ENCODE results near the gene HOXD12. TPM values are rescaled to one million over a fixed set of nuclear protein-coding genes. Genes with fewer than 3 reads are reported as not detected.

HOXD12 gene
- polyA plus RNA-seq, 1 of the 3 experiments (the other 2 are of a cell fraction): not detected

GRCh38 chr2:176149481-176149938 is 49.9 kb downstream of the HOXD12 start:
- H3K27ac ChIP-seq (ENCODE audit: low read depth in 2 of 2, low read length in 1 of 2): no peak overlapping the region
- no peak overlapping the region for H3K4me2 ChIP-seq
- H4K20me1 ChIP-seq (ENCODE audit: insufficient read depth): no peaks in the 10 kb centered on the region
- H3K27me3 ChIP-seq (ENCODE audit: insufficient read depth): no peaks in the 10 kb centered on the region
- no peaks in the 10 kb centered on the region for H3K9me2 ChIP-seq
- no peak for DNase-seq
- H3K4me1 ChIP-seq (ENCODE audit: control insufficient read depth in 1 of 2, insufficient read depth in 2 of 2, low read depth in 1 of 2, low read length in 1 of 2): peaks cover 0 to 8% of the 10 kb centered on the region in 2 experiments; a peak in 1 of 4 replicates
- TF ChIP-seq MEF2A (IDR thresholded peaks at IDR 0.05; ENCODE audit: borderline replicate concordance, low read depth) (no peak), RCOR1 (IDR thresholded peaks at IDR 0.05; ENCODE audit: low read length) (no peak), IRF3 (IDR thresholded peaks at IDR 0.05; ENCODE audit: low read depth, low read length) (no peak), YY1 (IDR thresholded peaks at IDR 0.05; ENCODE audit: low read depth) (no peak), FOSL2 (IDR thresholded peaks at IDR 0.05; ENCODE audit: borderline replicate concordance, low read depth) (no peak), POLR2AphosphoS5 (IDR thresholded peaks at IDR 0.05; ENCODE audit: low read depth, low read length) (no peak), TAF1 (IDR thresholded peaks at IDR 0.05; ENCODE audit: borderline replicate concordance, low read depth, low read length) (no peak), SMC3 (IDR thresholded peaks at IDR 0.05; ENCODE audit: low read depth, low read length) (no peak), RAD21 (IDR thresholded peaks at IDR 0.05; ENCODE audit: low read length) (no peak), TCF12 (IDR thresholded peaks at IDR 0.05) (no peak), MXI1 (IDR thresholded peaks at IDR 0.05; ENCODE audit: low read depth, low read length) (no peak), SIN3A (IDR thresholded peaks at IDR 0.05; ENCODE audit: borderline replicate concordance, low read depth, low read length) (no peak), EP300 (IDR thresholded peaks at IDR 0.05; ENCODE audit: borderline replicate concordance in 1 of 2, low read depth in 1 of 2, low read length in 1 of 2) (no peak), NFIC (IDR thresholded peaks at IDR 0.05; ENCODE audit: borderline replicate concordance) (no peak)
- TF ChIP-seq, protein P1, sequence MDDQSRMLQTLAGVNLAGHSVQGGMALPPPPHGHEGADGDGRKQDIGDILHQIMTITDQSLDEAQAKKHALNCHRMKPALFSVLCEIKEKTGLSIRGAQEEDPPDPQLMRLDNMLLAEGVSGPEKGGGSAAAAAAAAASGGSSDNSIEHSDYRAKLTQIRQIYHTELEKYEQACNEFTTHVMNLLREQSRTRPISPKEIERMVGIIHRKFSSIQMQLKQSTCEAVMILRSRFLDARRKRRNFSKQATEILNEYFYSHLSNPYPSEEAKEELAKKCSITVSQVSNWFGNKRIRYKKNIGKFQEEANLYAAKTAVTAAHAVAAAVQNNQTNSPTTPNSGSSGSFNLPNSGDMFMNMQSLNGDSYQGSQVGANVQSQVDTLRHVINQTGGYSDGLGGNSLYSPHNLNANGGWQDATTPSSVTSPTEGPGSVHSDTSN (IDR thresholded peaks at IDR 0.05): no peak
- TF ChIP-seq, protein P2, sequence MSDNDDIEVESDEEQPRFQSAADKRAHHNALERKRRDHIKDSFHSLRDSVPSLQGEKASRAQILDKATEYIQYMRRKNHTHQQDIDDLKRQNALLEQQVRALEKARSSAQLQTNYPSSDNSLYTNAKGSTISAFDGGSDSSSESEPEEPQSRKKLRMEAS (IDR thresholded peaks at IDR 0.05; ENCODE audit: low read depth): no peak
- no peak overlapping the region for H3K4me3 ChIP-seq (ENCODE audit: low read depth in 2 of 2, low read length in 1 of 2)
- H3K36me3 ChIP-seq (replicated peaks in 1 of 2; ENCODE audit: control insufficient read depth in 1 of 2, insufficient read depth in 2 of 2, low read length in 1 of 2): peaks cover 0 to 19% of the 10 kb centered on the region in 2 experiments
- ChIA-PET POLR2A (interaction anchor here (0.6 kb wide), 1 partner anchor 260 kb away, joined by 4 read pairs; no protein-coding TSS in a partner anchor), CTCF (interaction anchor here (4.4 kb wide), 1 partner anchor 9 kb away, joined by 24 read pairs; no protein-coding TSS in a partner anchor)
- WGBS (ENCODE audit: low lambda C conversion rate): 91% methylated on average over 22 of the region's 22 CpGs
- no peak overlapping the region for H2AFZ ChIP-seq (ENCODE audit: low read depth)
- H3K9me3 ChIP-seq: no peaks in the 10 kb centered on the region
- peaks cover 3% of the 10 kb centered on the region; the same call in 1 of the 2 replicates for H3K79me2 ChIP-seq (ENCODE audit: insufficient read depth)
- no peaks in the 10 kb centered on the region for H3F3A ChIP-seq (replicated peaks; ENCODE audit: insufficient read depth)
- no peak overlapping the region for H3K9ac ChIP-seq

Data from SK-N-SH (cell line).